ENCODE data around the gene LMO7. TPM values are rescaled to one million over a fixed set of nuclear protein-coding genes. Genes with fewer than 3 reads are reported as not detected.

The LMO7 gene
- total and polyA plus RNA-seq, 2 experiments from 2014 or later = 47.2 to 105 TPM

GRCh38 chr13:75895168-75895567 is 259.0 kb downstream of the LMO7 start:
- Histone ChIP-seq H4K20me1 (ENCODE audit: insufficient read depth, poor library complexity, severe bottlenecking) (no peaks in the 10 kb centered on the region), H3K9me3 (ENCODE audit: low read depth) (no peaks in the 10 kb centered on the region), H3K79me2 (no peaks in the 10 kb centered on the region), H3K4me2 (no peak overlapping the region), H3K9me2 (replicated peaks; ENCODE audit: insufficient read depth) (no peaks in the 10 kb centered on the region), H2AFZ (no peak overlapping the region), H3K4me1 (ENCODE audit: insufficient read depth) (no peaks in the 10 kb centered on the region), H3K27me3 (no peaks in the 10 kb centered on the region), H3K36me3 (replicated peaks; ENCODE audit: insufficient read depth, low read depth) (no peaks in the 10 kb centered on the region), H3K4me3 (no peak overlapping the region), H3K27ac (no peak overlapping the region)
- TF ChIP-seq EZH2 (IDR thresholded peaks at IDR 0.05; ENCODE audit: borderline replicate concordance) (no peak), CTCF (IDR thresholded peaks at IDR 0.05; ENCODE audit: poor library complexity) (no peak), EZH2phosphoT487 (IDR thresholded peaks at IDR 0.05; ENCODE audit: low read depth, severe bottlenecking, unreplicated experiment) (no peak)
- WGBS (ENCODE audit: low lambda C conversion rate, missing lambda C conversion rate) = 72% methylated on average over 3 of the region's 3 CpGs
- DNase-seq (ENCODE audit: low spot score) = no peak

- Histone ChIP-seq H3K79me2 (no peaks in the 10 kb centered on the region), H3K27ac (peak overlapping the region; percentile 43), H3K4me1 (ENCODE audit: insufficient read depth) (no peaks in the 10 kb centered on the region), H3K27me3 (no peaks in the 10 kb centered on the region), H3K9me2 (replicated peaks; ENCODE audit: insufficient read depth) (no peaks in the 10 kb centered on the region), H3K36me3 (replicated peaks; ENCODE audit: insufficient read depth, low read depth) (no peaks in the 10 kb centered on the region), H3K4me3 (no peak overlapping the region), H3K4me2 (peak overlapping the region; percentile 4), H2AFZ (no peak overlapping the region), H3K9me3 (ENCODE audit: low read depth) (no peaks in the 10 kb centered on the region), H4K20me1 (ENCODE audit: insufficient read depth, poor library complexity, severe bottlenecking) (no peaks in the 10 kb centered on the region)
- no peak for TF ChIP-seq EZH2 (IDR thresholded peaks at IDR 0.05; ENCODE audit: borderline replicate concordance)
- no peak for TF ChIP-seq EZH2phosphoT487 (IDR thresholded peaks at IDR 0.05; ENCODE audit: low read depth, severe bottlenecking, unreplicated experiment)
- TF ChIP-seq CTCF (IDR thresholded peaks at IDR 0.05; ENCODE audit: poor library complexity) = no peak
- 33% methylated on average over 2 of the region's 2 CpGs for WGBS (ENCODE audit: low lambda C conversion rate, missing lambda C conversion rate)
- DNase-seq (ENCODE audit: low spot score) = no peak
These were observed 260.1 kb downstream of the LMO7 start for GRCh38 chr13:75896271-75896670.

- Histone ChIP-seq H3K9me2 (replicated peaks; ENCODE audit: insufficient read depth) (no peaks in the 10 kb centered on the region), H3K4me3 (no peak overlapping the region), H3K9me3 (ENCODE audit: low read depth) (no peaks in the 10 kb centered on the region), H3K36me3 (replicated peaks; ENCODE audit: insufficient read depth, low read depth) (no peaks in the 10 kb centered on the region), H3K4me2 (no peak overlapping the region), H3K27me3 (no peaks in the 10 kb centered on the region), H3K79me2 (no peaks in the 10 kb centered on the region), H2AFZ (no peak overlapping the region), H4K20me1 (ENCODE audit: insufficient read depth, poor library complexity, severe bottlenecking) (no peaks in the 10 kb centered on the region), H3K4me1 (ENCODE audit: insufficient read depth) (no peaks in the 10 kb centered on the region), H3K27ac (peak overlapping the region; percentile 43)
- TF ChIP-seq EZH2phosphoT487 (IDR thresholded peaks at IDR 0.05; ENCODE audit: low read depth, severe bottlenecking, unreplicated experiment) (no peak), EZH2 (IDR thresholded peaks at IDR 0.05; ENCODE audit: borderline replicate concordance) (no peak), CTCF (IDR thresholded peaks at IDR 0.05; ENCODE audit: poor library complexity) (no peak)
- DNase-seq (ENCODE audit: low spot score) = no peak
- WGBS (ENCODE audit: low lambda C conversion rate, missing lambda C conversion rate) = 43% methylated on average over 3 of the region's 3 CpGs
These were observed 261.3 kb downstream of the LMO7 start for GRCh38 chr13:75897386-75897785.

- 78% methylated on average over 2 of the region's 2 CpGs for WGBS (ENCODE audit: low lambda C conversion rate, missing lambda C conversion rate)
- no peak for TF ChIP-seq EZH2phosphoT487 (IDR thresholded peaks at IDR 0.05; ENCODE audit: low read depth, severe bottlenecking, unreplicated experiment)
- TF ChIP-seq CTCF (IDR thresholded peaks at IDR 0.05; ENCODE audit: poor library complexity) = no peak
- TF ChIP-seq EZH2 (IDR thresholded peaks at IDR 0.05; ENCODE audit: borderline replicate concordance) = no peak
- no peaks in the 10 kb centered on the region for H3K79me2 ChIP-seq
- H3K27me3 ChIP-seq = no peaks in the 10 kb centered on the region
- no peaks in the 10 kb centered on the region for H3K36me3 ChIP-seq (replicated peaks; ENCODE audit: insufficient read depth, low read depth)
- no peaks in the 10 kb centered on the region for H3K9me3 ChIP-seq (ENCODE audit: low read depth)
- no peak overlapping the region for H3K4me3 ChIP-seq
- H2AFZ ChIP-seq = no peak overlapping the region
- H3K4me2 ChIP-seq = no peak overlapping the region
- peaks cover 8% of the 10 kb centered on the region for H3K4me1 ChIP-seq (ENCODE audit: insufficient read depth)
- H3K27ac ChIP-seq = no peak overlapping the region
- DNase-seq (ENCODE audit: low spot score) = no peak
- no peaks in the 10 kb centered on the region for H4K20me1 ChIP-seq (ENCODE audit: insufficient read depth, poor library complexity, severe bottlenecking)
- no peaks in the 10 kb centered on the region for H3K9me2 ChIP-seq (replicated peaks; ENCODE audit: insufficient read depth)
These were observed 265.4 kb downstream of the LMO7 start for GRCh38 chr13:75901501-75901900.
